GM18873 (cell line): ENCODE data around the gene SAMD15.
A peak's percentile ranks its signal among the peaks of the same experiment; 100 is the strongest.
"Not testable (repeated sequence)": the region's sequence is repeated elsewhere in the genome, so short reads cannot be mapped to it uniquely, and the experiment has no call there.

Experiments used
- ATAC-seq: cut with Tn5 transposase; IDR thresholded peaks from one replicate; pipeline ENCODE4 v1.9.1; 2021; ENCODE audit warnings: mild to moderate bottlenecking, moderate library complexity, moderate number of reproducible peaks; ENCODE audit not compliant: unreplicated experiment, low FRiP score

Gene SAMD15

DNA sequence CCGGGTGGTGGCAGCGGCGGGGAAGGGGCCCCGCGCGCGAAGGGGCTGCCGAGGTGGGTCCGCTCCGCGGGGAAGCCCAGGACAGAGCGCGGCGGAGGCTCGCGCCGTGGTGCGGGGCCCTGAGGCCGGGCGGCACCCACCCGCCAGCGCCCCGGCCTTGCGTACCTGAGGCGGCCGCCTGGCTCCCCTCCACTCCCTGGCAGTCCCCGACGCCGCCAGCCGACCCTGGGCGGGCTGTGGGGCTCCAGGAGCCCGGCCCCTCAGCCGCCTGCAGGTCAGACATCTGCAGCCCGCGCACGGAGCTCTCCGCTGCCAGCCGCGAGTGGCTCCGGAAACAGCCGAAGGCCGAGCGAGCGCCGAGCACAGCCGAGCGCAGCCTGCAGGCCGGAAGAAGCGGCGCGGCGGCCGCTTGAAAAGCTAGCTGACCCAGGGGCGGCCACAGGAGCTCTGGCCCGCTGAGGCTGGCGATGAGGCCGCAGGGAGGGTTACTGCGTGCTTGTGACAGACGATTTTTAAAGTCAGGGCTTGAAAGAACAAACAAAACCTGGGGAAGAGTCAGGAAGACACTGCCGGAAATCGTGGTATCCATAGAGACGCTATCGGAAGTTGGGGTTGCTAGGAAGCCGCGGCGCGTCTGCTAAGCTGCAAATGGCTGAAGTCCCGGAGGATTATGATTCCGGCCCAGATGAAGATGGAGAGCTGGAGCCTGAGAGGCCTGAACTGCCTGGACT lies at the start of gene SAMD15, which contains the start of gene TMED8:
SAMD15 (plus strand) TSS at position 609 of the 731 bp plus-strand sequence; CDS start at position 649, 40 bp downstream.
TMED8 (minus strand) TSS at position 324 of the 731 bp plus-strand sequence; CDS start at position 283, 41 bp downstream.
- ATAC-seq: peak; percentile 77

DNA sequence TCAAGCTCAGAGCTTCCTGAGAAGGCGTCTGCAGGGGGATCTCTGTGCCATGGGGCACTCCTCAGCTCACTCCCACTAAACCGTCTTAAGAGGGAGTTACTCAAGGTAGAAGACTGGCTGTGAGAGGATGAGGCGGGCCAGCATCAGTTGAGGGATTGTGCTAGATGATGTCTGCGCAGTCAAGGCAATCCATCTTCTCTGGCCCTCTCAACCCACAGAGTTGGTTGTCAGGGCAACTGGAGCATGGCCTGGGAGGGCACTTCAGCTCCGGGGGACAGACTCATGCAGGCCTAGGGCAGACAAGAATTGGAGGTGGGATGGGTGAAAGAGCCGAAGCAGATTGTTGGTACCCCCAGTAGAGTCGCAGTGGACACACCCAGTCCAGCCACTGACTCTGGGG lies 47.3 kb upstream of the SAMD15 start:
- ATAC-seq: no peak

DNA sequence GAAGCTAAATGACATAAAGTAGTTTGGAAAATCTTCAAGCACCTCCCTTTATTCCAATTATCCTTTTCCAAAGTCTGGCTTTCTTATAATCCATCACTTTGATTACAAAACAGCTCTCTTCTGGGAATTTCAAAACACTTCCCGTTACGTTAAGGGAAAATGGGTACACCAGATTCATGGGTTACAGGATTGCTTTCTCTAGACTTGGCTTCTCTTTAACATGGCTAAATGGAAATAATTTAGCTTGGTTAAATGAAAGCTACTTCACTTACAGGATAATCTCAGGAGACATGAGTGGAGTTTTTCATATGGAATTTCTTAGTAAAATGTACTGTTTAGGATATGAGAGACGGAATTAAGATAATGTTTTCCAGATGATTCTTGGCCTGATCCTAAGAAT lies 41.6 kb upstream of the SAMD15 start:
- ATAC-seq: no peak

DNA sequence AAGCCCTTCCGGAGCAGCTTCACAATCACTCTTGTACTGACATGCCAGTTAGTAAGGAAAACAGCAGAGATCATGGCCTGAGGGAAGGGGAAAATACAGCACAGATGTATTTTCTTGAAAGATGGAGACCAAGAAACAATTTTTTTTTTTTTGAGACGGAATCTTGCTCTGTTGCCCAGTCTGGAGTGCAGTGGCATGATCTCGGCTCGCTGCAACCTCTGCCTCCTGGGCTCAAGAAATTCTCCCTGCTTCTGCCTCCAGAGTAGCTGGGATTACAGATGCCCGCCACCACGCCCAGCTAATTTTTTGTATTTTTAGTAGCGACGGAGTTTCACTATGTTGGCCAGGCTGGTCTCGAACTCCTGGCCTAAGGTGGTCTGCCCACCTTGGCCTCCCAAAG lies 39.9 kb upstream of the SAMD15 start:
- not testable (repeated sequence) for ATAC-seq

DNA sequence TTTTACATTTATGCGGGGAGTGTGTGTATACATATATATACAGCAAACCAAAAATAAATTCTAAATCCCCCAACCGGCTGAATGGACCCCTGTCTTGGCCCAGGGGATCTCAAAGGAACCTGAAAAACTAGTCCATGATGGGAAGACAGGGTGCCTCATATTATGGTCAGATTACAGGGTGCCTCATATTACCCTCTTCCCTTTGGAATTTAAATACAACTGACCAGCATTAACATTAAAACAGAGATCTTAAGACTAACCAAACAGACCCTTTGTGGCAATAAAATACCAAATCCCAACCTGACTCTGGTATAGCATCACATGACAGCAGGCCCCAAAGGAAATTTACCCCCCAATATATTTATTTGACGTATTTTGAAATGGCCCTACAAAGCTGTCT lies 39.3 kb upstream of the SAMD15 start:
- ATAC-seq: no peak

DNA sequence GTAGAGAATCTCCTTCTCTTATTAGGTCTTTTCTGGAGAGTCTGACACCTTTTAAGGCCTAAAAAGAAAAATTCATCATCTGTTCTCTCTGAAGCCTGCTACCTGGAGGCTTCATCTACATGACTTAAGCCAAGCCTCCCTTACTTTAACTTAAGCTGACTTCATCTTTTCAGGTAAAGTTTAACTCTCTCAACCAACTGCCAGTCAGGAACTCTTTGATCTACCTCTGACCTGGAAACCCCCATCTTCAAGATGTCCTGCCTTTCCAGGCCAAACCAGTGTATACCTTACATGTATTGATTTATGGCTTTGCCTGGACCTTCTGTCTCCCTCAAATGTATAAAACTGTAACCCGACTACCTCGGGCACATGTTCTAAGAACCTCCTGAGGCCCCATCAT lies 38.9 kb upstream of the SAMD15 start:
- no peak for ATAC-seq

DNA sequence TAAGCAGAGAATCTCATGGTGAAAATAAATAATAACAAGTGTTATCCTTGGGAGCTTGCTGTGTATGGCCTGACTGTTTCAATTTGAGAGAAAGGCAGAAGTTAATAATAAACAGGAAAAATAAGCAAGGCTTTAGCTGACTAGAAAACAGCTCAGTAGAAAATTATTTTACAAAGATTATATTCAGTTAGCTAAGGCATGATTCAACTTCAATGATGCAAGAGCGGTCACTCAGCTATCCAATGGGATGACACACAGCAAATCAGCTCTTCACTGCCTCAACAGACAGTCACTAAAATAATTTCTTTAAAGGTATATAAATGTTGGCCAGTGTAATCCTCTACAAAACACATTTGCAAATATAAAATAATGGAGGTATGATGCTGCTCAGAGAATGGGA lies 37.8 kb upstream of the SAMD15 start:
- no peak for ATAC-seq

DNA sequence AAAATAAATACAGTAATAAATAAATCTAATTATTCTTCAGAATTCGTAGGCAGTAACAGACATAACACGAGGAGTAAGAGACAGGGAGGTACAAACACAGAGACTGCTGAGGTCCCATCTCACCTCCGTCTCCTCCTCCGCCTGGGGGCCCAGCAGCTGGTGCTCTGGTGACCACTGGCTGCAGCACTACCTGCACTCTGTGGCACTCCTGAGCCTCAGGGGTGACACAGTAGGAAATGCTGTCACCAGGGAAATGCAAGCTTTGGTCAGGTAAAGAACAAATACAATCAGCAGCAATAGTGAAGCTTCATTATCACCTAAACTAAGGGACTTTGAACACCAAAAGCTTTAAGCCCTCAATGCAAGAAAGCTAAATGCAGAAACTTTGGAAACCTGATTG lies 36.8 kb upstream of the SAMD15 start:
- ATAC-seq: no peak

DNA sequence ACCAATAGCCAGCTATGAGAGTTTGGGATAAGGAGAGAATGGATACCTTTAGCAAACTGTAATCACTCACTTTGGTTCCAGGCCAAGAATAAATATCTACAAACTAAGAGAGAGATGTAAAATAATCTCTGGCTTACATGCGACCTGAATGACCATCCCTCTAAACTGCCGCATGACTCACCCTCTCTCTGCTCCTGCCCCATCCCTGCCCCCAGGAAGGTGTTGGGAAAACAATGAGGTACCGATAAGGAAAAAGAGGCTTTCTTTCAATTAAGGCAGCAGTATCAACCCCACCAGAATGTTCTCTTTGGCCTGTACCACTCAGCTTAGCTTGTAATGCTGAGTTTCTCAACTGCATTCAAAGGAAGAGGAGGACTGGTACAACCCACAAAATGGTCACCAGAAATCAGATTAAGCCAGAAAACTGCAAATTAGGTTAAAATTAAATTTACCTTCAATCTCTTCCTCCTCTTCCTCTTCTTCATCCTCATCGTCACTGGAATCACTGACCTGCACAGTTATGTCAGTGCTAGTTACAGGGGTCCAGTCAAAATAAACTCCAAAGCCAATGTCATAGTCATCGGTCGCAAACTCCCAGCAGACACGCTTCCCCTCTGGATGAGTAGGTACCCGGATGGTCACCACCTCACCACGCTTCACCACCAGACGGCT lies 34.3 kb upstream of the SAMD15 start:
- no peak for ATAC-seq

DNA sequence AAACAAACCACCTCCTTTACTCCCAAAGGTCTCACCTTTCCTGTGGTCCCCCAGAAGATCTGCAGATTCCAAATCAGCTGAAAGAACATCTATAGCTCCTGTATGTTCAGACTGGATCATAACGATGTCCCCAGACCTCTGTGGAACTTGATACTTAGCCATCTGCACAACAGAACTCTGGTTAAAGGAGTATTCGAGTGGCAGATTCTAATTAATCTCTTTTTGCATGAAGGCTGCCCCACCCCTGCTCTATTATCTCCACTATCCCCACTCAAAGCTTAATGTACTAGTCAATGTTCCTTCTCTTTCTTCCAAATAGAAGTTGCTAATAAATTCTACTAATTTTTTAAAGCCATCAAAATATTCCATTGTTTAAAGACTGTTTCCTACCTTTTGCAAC lies 33.5 kb upstream of the SAMD15 start:
- no peak for ATAC-seq

DNA sequence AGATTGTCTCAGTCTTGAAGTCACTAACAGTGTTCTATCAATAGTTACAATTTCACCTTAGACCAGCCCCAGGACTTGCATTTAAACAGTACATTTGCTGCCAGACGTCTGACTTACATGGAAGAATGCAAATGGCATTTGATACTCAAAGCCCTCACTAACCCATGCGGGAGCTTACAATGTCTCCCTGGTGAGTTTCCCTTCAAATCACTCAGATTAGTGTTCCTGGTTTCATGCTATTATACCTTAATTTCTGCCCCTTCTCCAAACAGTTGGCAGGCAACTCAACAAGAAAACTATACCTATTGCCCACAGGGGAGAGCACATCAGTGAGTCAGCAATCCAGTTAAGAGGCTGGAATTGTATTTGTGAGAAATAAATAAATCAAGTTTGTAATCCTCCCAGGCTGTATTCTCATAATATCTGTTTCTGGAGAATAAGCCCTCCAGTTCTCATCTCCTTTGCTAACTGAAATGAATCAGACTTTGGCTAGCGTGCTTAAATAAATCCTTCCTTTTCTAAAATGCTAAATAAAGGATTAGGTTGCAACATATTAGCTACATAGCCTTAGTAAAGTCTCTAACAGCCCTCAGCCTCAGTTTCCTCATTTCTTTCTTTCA lies 32.7 kb upstream of the SAMD15 start:
- no peak for ATAC-seq

DNA sequence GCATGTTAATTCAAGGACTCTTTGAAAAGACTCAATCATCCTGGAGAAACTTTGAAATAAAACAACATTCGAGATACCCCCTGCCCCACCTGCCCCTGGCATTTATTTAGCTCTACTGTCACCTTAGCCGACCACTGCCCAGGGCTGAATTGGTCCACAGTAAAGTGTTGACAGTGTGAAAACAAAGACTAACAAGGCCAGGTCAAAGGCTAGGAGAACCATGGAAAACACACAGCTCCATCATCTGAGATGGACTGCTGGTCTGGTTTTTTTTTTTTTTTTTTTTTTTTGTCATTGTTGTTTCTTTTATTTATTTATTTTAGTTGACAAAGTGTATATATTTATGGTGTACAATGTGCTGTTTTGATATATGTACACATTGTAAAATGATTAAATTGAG lies 30.7 kb upstream of the SAMD15 start:
- ATAC-seq: no peak

DNA sequence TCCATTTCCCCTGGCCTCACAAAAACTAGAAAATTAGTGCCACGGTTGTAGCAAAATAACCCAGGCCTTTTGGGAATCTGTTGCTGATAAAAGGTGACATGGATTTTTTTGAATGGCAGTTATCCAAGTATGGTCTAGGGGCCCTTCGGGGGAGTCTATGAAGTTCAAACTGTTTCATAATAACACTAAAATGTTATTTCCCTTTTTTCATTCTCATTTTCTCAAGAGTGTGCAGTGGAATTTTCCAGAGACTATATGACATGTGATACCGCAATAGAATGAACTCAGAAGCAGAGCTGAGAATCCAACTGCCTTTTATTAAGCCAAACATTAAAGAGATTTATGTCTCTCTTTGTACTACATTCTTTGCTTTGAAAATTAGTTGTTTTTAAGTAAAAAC lies 29.4 kb upstream of the SAMD15 start:
- ATAC-seq: no peak

DNA sequence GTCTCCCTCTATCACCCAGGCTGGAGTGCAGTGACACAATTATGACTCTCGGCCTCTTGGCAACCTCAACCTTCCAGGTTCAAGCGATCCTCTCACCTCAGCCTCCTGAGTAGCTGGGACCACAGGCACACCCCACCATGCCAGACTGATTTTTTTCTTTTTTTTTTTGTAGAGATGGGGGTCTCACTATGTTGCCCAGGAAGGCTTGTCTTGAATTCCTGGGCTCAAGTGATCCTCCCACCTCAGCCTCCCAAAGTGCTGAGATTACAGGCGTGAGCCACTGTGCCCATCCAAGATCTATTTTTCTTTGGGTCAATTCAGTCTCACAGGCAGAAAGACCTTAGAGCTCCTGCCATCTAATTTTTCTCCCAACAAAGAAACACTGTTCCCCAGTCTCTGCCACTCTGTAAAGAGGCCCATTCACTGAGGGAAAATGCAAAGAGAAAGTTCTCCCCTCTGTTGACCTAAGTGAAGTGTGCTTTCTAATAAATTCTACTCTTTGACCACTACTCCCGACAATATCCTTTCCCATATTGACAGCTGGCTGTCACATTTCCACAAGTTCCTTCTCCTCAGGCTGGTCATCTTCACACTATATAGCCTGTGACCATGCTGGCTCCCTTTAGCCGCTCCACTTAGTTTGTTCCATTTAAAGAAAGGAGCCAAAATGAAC lies 23.6 kb upstream of the SAMD15 start:
- ATAC-seq: no peak

DNA sequence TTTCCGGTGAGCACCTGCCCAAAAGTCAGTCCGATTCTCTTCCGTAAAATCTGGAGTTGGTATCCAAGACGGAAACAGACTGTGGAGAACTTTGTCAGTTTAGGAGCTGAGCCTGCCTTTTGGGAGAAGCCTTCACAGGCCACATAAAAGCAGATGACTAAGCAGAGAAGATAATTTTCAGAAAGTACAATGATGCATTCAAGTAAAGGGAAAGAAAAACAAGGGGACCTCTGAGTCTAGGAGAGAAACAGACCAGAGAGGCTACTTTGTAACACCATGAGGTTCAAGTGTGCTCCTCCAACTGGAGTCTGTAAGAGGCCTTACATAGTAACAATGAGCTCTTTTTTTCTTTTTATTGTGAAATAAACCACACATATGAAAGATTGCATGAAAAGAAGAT lies 21.4 kb upstream of the SAMD15 start:
- ATAC-seq: no peak

DNA sequence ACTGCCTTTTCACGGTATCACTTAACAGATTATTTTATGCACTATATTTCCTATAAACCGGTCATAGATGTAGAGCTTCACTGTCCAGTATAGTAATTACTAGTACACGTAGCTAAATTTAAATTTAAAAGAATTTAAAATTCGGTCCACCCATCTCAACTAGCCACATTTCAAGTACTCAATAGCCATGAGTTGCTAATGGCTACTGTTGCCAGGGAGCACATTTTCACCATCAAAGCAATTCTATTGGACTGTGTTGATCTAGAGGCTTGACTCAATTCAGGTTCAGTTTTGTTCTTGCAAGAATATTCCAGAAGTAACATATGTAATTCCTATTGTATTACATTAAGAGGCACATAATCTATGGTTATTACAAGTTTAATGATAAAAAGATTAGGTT lies 20.3 kb upstream of the SAMD15 start:
- ATAC-seq: no peak

DNA sequence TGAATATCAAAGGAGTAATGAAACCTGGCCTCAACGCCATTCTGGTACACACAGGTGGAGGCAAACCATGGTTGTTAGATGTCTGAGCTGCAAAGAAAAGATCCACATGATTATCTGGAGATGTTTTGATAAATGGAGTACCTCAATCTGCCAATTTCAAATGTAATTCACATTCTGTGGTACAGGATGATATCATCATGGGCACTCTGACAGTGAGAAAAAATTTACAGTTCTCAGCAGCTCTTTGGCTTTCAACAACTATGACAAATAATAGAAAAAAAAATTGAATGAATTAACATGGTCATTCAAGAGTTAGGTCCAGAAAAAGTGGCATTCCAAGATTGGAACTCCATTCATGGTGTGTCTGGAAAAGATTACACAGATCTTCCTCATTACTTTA lies 17.6 kb upstream of the SAMD15 start:
- ATAC-seq: no peak

DNA sequence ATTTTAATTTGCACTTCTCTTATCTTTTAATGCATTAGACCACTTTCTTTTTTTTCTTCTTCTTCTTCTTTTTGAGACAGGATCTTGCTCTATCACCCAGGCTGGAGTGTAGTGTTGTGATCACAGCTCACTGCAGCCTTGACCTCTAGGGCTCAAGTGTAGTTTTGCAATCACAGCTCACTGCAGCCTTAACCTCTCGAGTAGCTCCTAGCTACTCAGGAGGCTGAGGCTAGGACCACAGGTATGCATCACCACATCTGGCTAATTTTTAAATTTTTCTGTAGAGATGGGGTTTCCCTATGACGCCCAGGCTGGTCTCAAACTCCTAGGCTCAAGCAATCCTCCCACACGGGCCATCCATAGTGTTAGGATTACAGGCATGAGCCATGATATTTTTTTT lies 13.0 kb upstream of the SAMD15 start:
- ATAC-seq: no peak

DNA sequence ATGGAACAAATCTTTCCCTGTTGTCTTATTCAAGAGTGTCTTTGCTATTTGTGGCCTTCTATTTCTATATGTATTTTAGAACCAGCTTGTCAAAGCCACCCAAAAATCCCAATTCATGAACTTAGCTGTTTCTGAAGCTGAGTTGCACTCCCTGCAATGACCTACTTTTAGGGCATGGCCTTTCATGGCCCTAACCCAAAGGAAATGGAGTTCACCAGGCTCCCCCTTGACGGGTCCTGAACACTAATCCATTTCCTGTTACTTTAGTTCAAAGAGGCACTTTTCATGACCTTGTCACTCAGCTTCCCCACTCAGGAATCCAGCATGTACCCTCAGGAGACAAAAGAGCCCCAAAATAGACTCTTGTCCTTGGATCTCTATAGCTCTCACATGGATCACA lies 7.9 kb upstream of the SAMD15 start:
- no peak for ATAC-seq

DNA sequence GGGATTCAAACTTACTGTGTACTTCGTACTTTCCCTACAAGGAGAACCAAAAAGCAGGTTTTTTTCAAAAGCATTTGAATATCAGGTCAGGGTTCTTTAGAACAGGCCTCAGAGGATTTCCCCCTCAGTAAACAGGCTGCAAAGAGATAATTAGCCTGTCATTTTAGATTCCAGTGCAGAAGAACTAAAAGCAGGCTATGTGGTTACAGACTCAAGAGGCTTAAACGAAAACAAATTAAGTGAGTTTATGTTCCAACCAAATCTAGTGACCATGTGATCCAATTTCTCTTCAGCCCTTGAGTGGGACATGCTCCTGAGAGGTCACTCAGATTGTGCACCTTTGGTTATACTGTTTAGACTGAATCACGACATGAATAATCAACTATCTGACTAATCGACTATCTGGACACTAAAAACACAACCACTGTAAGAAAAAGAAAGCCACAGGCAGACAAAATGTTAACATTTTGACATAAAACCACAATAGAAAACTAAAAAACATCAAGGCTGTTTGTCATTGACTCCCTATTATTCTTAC lies 4.8 kb upstream of the SAMD15 start:
- peak; percentile 39 for ATAC-seq
